ENCODE results near the gene SYT3.

DNA sequence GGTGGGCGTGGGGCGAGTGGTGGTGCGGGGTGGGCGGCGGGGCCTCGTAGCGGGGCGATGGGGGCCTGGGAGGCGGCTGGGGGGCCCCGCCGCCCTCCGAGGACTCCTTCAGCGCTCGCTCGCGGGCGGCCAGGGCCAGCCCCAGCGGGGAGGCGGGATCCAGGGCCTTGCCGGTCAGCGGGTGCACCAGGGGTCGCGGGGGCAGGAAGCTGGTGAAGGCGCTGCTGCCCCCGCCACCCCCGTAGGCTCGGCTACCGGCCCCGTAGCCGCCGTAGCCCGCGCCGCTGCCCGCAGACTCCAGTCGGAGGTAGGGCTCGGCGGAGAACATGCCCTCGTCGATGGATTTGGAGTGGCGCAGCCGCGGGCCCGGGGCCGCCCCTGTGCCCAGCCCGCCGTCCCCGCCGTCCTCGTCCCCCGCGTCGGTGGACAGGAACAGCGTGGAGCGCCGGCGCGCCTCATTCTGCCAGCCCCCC is 28.1 kb upstream of the SYT3 start:
- TF ChIP-seq, protein P1, sequence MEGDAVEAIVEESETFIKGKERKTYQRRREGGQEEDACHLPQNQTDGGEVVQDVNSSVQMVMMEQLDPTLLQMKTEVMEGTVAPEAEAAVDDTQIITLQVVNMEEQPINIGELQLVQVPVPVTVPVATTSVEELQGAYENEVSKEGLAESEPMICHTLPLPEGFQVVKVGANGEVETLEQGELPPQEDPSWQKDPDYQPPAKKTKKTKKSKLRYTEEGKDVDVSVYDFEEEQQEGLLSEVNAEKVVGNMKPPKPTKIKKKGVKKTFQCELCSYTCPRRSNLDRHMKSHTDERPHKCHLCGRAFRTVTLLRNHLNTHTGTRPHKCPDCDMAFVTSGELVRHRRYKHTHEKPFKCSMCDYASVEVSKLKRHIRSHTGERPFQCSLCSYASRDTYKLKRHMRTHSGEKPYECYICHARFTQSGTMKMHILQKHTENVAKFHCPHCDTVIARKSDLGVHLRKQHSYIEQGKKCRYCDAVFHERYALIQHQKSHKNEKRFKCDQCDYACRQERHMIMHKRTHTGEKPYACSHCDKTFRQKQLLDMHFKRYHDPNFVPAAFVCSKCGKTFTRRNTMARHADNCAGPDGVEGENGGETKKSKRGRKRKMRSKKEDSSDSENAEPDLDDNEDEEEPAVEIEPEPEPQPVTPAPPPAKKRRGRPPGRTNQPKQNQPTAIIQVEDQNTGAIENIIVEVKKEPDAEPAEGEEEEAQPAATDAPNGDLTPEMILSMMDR (IDR thresholded peaks at IDR 0.05; ENCODE audit: low read depth, low read length, missing input control), result no peak
- TF ChIP-seq, protein P2, sequence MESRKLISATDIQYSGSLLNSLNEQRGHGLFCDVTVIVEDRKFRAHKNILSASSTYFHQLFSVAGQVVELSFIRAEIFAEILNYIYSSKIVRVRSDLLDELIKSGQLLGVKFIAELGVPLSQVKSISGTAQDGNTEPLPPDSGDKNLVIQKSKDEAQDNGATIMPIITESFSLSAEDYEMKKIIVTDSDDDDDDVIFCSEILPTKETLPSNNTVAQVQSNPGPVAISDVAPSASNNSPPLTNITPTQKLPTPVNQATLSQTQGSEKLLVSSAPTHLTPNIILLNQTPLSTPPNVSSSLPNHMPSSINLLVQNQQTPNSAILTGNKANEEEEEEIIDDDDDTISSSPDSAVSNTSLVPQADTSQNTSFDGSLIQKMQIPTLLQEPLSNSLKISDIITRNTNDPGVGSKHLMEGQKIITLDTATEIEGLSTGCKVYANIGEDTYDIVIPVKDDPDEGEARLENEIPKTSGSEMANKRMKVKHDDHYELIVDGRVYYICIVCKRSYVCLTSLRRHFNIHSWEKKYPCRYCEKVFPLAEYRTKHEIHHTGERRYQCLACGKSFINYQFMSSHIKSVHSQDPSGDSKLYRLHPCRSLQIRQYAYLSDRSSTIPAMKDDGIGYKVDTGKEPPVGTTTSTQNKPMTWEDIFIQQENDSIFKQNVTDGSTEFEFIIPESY (IDR thresholded peaks at IDR 0.05), result no peak
- TF ChIP-seq, protein P3, sequence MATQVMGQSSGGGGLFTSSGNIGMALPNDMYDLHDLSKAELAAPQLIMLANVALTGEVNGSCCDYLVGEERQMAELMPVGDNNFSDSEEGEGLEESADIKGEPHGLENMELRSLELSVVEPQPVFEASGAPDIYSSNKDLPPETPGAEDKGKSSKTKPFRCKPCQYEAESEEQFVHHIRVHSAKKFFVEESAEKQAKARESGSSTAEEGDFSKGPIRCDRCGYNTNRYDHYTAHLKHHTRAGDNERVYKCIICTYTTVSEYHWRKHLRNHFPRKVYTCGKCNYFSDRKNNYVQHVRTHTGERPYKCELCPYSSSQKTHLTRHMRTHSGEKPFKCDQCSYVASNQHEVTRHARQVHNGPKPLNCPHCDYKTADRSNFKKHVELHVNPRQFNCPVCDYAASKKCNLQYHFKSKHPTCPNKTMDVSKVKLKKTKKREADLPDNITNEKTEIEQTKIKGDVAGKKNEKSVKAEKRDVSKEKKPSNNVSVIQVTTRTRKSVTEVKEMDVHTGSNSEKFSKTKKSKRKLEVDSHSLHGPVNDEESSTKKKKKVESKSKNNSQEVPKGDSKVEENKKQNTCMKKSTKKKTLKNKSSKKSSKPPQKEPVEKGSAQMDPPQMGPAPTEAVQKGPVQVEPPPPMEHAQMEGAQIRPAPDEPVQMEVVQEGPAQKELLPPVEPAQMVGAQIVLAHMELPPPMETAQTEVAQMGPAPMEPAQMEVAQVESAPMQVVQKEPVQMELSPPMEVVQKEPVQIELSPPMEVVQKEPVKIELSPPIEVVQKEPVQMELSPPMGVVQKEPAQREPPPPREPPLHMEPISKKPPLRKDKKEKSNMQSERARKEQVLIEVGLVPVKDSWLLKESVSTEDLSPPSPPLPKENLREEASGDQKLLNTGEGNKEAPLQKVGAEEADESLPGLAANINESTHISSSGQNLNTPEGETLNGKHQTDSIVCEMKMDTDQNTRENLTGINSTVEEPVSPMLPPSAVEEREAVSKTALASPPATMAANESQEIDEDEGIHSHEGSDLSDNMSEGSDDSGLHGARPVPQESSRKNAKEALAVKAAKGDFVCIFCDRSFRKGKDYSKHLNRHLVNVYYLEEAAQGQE (IDR thresholded peaks at IDR 0.05), result no peak
